HG02623 (cell line): ENCODE data around the gene SH3BP5.
A peak's percentile ranks its signal among the peaks of the same experiment; 100 is the strongest.

Source experiments
- ATAC-seq: cut with Tn5 transposase; IDR thresholded peaks from one replicate; pipeline ENCODE4 v1.9.1; 2021; ENCODE audit warnings: moderate library complexity; ENCODE audit not compliant: unreplicated experiment

SH3BP5 gene

GRCh38 chr3:15279671-15280402, 52.5 kb downstream of the SH3BP5 start:
- no peak for ATAC-seq

- ATAC-seq: no peak
These were observed 53.2 kb downstream of the SH3BP5 start for GRCh38 chr3:15279205-15279604.

- no peak for ATAC-seq
These were observed 54.4 kb downstream of the SH3BP5 start for GRCh38 chr3:15277861-15278500.

GRCh38 chr3:15276028-15276724, 56.2 kb downstream of the SH3BP5 start:
- no peak for ATAC-seq

GRCh38 chr3:15273227-15273626, 59.2 kb downstream of the SH3BP5 start:
- ATAC-seq: no peak

- no peak for ATAC-seq
These were observed 59.8 kb downstream of the SH3BP5 start for GRCh38 chr3:15272426-15273196.

GRCh38 chr3:15271785-15272381, 60.5 kb downstream of the SH3BP5 start:
- peak; percentile 67 for ATAC-seq

GRCh38 chr3:15271030-15271429, 61.4 kb downstream of the SH3BP5 start:
- no peak for ATAC-seq

- peak; percentile 49 for ATAC-seq
These were observed 63.0 kb downstream of the SH3BP5 start for GRCh38 chr3:15269091-15269989.

- ATAC-seq: no peak
These were observed 64.3 kb downstream of the SH3BP5 start for GRCh38 chr3:15268033-15268631.

GRCh38 chr3:15267502-15267901, 64.9 kb downstream of the SH3BP5 start:
- no peak for ATAC-seq

GRCh38 chr3:15266510-15267376, 65.6 kb downstream of the SH3BP5 start:
- no peak for ATAC-seq

- no peak for ATAC-seq
These were observed 66.5 kb downstream of the SH3BP5 start for GRCh38 chr3:15265655-15266509.

- no peak for ATAC-seq
These were observed 67.9 kb downstream of the SH3BP5 start for GRCh38 chr3:15264486-15264885.

GRCh38 chr3:15263926-15264325, 68.5 kb downstream of the SH3BP5 start:
- ATAC-seq: no peak

GRCh38 chr3:15263120-15263519, 69.3 kb downstream of the SH3BP5 start:
- no peak for ATAC-seq

- ATAC-seq: no peak
These were observed 70.4 kb downstream of the SH3BP5 start for GRCh38 chr3:15262021-15262420.

GRCh38 chr3:15261274-15261673, 71.1 kb downstream of the SH3BP5 start:
- ATAC-seq: no peak
